ENCODE results near the gene FANCM.

GRCh38 chr14:45095143-45095542, 40.6 kb upstream of the FANCM start:
- TF ChIP-seq POLR2A (IDR thresholded peaks at IDR 0.05; ENCODE audit: low read length) (no peak), GATA1 (IDR thresholded peaks at IDR 0.05; ENCODE audit: low read depth, low read length) (no peak)
